GM21367 (cell line): ENCODE data around the gene SPATA45.

Experiments
- ATAC-seq: cut with Tn5 transposase; IDR thresholded peaks from one replicate; pipeline ENCODE4 v1.9.1; 2021; ENCODE audit not compliant: unreplicated experiment

Gene SPATA45

DNA sequence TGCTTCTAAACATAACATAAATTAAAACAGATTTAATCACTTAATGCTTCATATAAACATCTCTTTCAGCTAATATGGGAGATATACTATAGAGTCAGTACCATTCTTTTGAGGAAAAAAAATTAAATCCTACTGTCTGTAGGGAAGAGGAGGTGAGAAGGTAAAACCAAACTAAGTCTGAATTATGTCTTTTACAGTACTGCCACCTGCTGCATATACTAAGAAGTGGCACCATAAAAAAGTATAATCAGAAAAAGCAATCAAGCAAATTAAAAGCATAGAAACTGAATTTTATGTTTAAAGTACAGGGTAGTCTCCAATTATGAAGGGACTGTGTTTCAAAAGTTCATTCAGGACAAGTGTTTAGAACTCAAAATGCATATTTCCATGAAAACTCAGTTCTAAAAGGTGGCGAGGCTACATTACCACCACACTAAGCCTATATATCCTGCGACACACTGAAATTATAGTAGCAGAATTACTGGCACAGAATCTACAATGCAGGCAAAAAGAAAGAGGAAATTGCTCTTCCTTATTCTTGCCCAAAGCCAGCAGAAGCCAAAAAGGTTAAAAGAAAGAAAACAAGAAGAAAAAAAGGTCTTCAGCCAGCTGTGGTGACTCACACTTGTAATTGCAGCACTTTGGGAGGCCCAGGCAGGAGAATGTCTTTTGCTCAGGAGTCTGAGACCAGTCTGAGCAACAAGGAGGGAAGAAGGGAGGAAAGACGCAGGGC, 64.9 kb downstream of the SPATA45 start:
- ATAC-seq, result no peak

DNA sequence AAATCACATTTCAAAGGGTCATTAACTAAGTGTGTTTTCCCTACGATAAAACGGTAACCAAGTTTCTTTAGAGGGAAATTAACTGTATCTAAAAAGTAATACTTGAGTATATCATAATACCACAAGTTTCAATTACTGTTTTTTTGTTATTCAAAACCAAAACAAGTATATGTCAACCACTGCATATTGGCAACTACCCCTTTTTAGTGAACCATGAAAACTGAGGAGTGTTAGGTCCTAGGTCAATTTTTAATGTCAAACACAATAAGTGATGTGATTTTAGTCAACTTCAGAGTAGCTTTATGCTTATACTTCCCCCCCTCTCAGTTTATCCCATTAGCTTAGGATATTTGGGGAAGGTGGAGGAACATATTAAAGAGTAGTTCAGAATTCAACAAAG, 66.2 kb downstream of the SPATA45 start:
- no peak for ATAC-seq

DNA sequence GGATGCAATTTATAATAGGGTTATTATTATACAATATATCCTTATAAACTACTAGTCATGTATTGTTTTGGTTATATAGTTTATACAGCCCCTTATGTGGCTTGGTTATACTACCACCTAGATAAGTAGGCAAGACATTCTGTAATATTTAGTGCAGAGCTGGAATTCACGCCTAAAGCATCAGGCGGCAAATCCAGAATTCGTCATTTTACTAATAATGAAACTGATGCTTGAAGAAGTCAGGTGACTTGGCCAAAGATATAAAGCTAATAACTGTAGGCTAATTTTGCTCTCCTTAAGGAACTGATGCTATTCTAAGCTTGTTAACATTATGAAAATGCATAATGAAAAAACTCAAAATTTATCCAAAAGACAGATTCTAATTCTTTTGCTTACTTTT, 66.7 kb downstream of the SPATA45 start:
- ATAC-seq, result no peak
